ENCODE data around the gene VAV3. TPM values are rescaled to one million over a fixed set of nuclear protein-coding genes. Genes with fewer than 3 reads are reported as not detected.

VAV3 gene
- polyA plus RNA-seq, 1 donor (not counting 4 experiments of a cell fraction or from before 2014, with no cell fraction given): 19.6 TPM

GRCh38 chr1:107838056-107838455 is 126.9 kb downstream of the VAV3 start:
- H3K27me3 ChIP-seq (ENCODE audit: control insufficient read depth, extremely low read depth, insufficient read depth, low read length): no peaks in the 10 kb centered on the region
- dilution Hi-C loops (cut with MboI; ENCODE audit: extremely low pct_ligation_motif_present, low sequenced_read_pairs): no loop called here
- no peaks in the 10 kb centered on the region for H3K36me3 ChIP-seq (ENCODE audit: control insufficient read depth in 2 of 2, extremely low read depth in 1 of 2, insufficient read depth in 2 of 2, low read length in 2 of 2)
- H3K9me1 ChIP-seq (ENCODE audit: control insufficient read depth, extremely low read depth, insufficient read depth, low read length): no peaks in the 10 kb centered on the region
- H3K9me3 ChIP-seq (ENCODE audit: control insufficient read depth, low read depth, low read length): no peaks in the 10 kb centered on the region
- H3K4me3 ChIP-seq (ENCODE audit: control insufficient read depth in 2 of 3, extremely low read depth in 1 of 3, insufficient read depth in 2 of 3, low read depth in 1 of 3, low read length in 3 of 3): no peak overlapping the region
- H3K4me1 ChIP-seq (ENCODE audit: control insufficient read depth, extremely low read depth, insufficient read depth, low read length): no peaks in the 10 kb centered on the region
- H3K4me2 ChIP-seq (ENCODE audit: control insufficient read depth, extremely low read depth, insufficient read depth, low read depth, low read length): no peak overlapping the region
- no peak overlapping the region for H2AFZ ChIP-seq (ENCODE audit: control insufficient read depth, low read length)
- no peaks in the 10 kb centered on the region for H3K79me2 ChIP-seq (ENCODE audit: control insufficient read depth, insufficient read depth, low read length)
- H3K9ac ChIP-seq (ENCODE audit: control insufficient read depth, extremely low read depth, insufficient read depth, low read length): no peak overlapping the region
- DNase-seq (ENCODE audit: low read depth, low spot score) (no peak), FAIRE-seq (no peak)
- TF ChIP-seq, protein P1, sequence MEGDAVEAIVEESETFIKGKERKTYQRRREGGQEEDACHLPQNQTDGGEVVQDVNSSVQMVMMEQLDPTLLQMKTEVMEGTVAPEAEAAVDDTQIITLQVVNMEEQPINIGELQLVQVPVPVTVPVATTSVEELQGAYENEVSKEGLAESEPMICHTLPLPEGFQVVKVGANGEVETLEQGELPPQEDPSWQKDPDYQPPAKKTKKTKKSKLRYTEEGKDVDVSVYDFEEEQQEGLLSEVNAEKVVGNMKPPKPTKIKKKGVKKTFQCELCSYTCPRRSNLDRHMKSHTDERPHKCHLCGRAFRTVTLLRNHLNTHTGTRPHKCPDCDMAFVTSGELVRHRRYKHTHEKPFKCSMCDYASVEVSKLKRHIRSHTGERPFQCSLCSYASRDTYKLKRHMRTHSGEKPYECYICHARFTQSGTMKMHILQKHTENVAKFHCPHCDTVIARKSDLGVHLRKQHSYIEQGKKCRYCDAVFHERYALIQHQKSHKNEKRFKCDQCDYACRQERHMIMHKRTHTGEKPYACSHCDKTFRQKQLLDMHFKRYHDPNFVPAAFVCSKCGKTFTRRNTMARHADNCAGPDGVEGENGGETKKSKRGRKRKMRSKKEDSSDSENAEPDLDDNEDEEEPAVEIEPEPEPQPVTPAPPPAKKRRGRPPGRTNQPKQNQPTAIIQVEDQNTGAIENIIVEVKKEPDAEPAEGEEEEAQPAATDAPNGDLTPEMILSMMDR (optimal IDR thresholded peaks at IDR 0.05 in 1 of 3, IDR thresholded peaks at IDR 0.05 in 1 of 3, conservative IDR thresholded peaks at IDR 0.05 in 1 of 3; ENCODE audit: extremely low read depth in 1 of 3, insufficient read depth in 2 of 3, low read length in 3 of 3): no peak
- H3K27ac ChIP-seq (ENCODE audit: control insufficient read depth, insufficient read depth, low read length): no peak overlapping the region
- H4K20me1 ChIP-seq (ENCODE audit: control insufficient read depth, extremely low read depth, insufficient read depth, low read length): no peaks in the 10 kb centered on the region

- Histone ChIP-seq H3K27ac (ENCODE audit: control insufficient read depth, insufficient read depth, low read length) (no peak overlapping the region), H3K9me1 (ENCODE audit: control insufficient read depth, extremely low read depth, insufficient read depth, low read length) (no peaks in the 10 kb centered on the region), H3K4me3 (ENCODE audit: control insufficient read depth in 2 of 3, extremely low read depth in 1 of 3, insufficient read depth in 2 of 3, low read depth in 1 of 3, low read length in 3 of 3) (no peak overlapping the region), H3K4me2 (ENCODE audit: control insufficient read depth, extremely low read depth, insufficient read depth, low read depth, low read length) (no peak overlapping the region), H3K4me1 (ENCODE audit: control insufficient read depth, extremely low read depth, insufficient read depth, low read length) (no peaks in the 10 kb centered on the region), H3K9me3 (ENCODE audit: control insufficient read depth, low read depth, low read length) (no peaks in the 10 kb centered on the region), H3K36me3 (ENCODE audit: control insufficient read depth in 2 of 2, extremely low read depth in 1 of 2, insufficient read depth in 2 of 2, low read length in 2 of 2) (no peaks in the 10 kb centered on the region), H4K20me1 (ENCODE audit: control insufficient read depth, extremely low read depth, insufficient read depth, low read length) (no peaks in the 10 kb centered on the region), H2AFZ (ENCODE audit: control insufficient read depth, low read length) (no peak overlapping the region), H3K79me2 (ENCODE audit: control insufficient read depth, insufficient read depth, low read length) (no peaks in the 10 kb centered on the region), H3K9ac (ENCODE audit: control insufficient read depth, extremely low read depth, insufficient read depth, low read length) (no peak overlapping the region), H3K27me3 (ENCODE audit: control insufficient read depth, extremely low read depth, insufficient read depth, low read length) (no peaks in the 10 kb centered on the region)
- no peak for FAIRE-seq
- dilution Hi-C loops (cut with MboI; ENCODE audit: extremely low pct_ligation_motif_present, low sequenced_read_pairs): no loop called here
- TF ChIP-seq, protein P1 (optimal IDR thresholded peaks at IDR 0.05 in 1 of 3, IDR thresholded peaks at IDR 0.05 in 1 of 3, conservative IDR thresholded peaks at IDR 0.05 in 1 of 3; ENCODE audit: extremely low read depth in 1 of 3, insufficient read depth in 2 of 3, low read length in 3 of 3): no peak
- TF ChIP-seq EZH2 (IDR thresholded peaks at IDR 0.05; ENCODE audit: low read length): no peak
- DNase-seq (ENCODE audit: low read depth, low spot score): no peak
Measured at GRCh38 chr1:107835151-107835670, 129.8 kb downstream of the VAV3 start.
